CD8-positive, alpha-beta memory T cell (primary cell): Measurements from ENCODE around the gene OR2T10. TPM values are rescaled to one million over a fixed set of nuclear protein-coding genes. Genes with fewer than 3 reads are reported as not detected.
"Not testable (repeated sequence)": the region's sequence is repeated elsewhere in the genome, so short reads cannot be mapped to it uniquely, and the experiment has no call there.

ENCODE experiments used
- CTCF ChIA-PET: fragments of 350-600 bp; sonication (Branson Sonifier 250); formaldehyde crosslinking; loops from one replicate; lab custom pipeline; 2021; ENCODE audit warnings: antibody characterized with exemption; lab: Charles Lee
- POLR2A ChIA-PET: fragments of 350-600 bp; sonication (Branson Sonifier 250); formaldehyde crosslinking; loops from one replicate; lab custom pipeline; 2021; ENCODE audit warnings: antibody characterized with exemption; lab: Charles Lee
- DNase-seq, 5 donors: peaks; one replicate each; pipeline versions ENCODE4 v3.0.0 to v3.0.0-alpha.2; 2020 to 2022; ENCODE audit warnings: mixed read lengths in 1 of 5
- H3K27ac ChIP-seq: one replicate; pipeline ENCODE4 v1.7.0; 2013; ENCODE audit warnings: low read depth, mild to moderate bottlenecking, low read length, moderate library complexity
- H3K27me3 ChIP-seq: 2 replicates; pipeline ENCODE4 v1.7.0; 2013; ENCODE audit warnings: low read length, mild to moderate bottlenecking; ENCODE audit not compliant: insufficient read depth, poor library complexity, severe bottlenecking
- H3K36me3 ChIP-seq: 2 replicates; pipeline ENCODE4 v1.7.0; 2013; ENCODE audit warnings: mild to moderate bottlenecking, low read length, moderate library complexity; ENCODE audit not compliant: insufficient read depth
- H3K4me1 ChIP-seq: 2 replicates; pipeline ENCODE4 v1.7.0; 2013; ENCODE audit warnings: mild to moderate bottlenecking, low read length, moderate library complexity; ENCODE audit not compliant: insufficient read depth
- H3K4me3 ChIP-seq: 2 replicates; pipeline ENCODE4 v1.7.0; 2013; ENCODE audit warnings: mild to moderate bottlenecking, low read length
- H3K9me3 ChIP-seq: 2 replicates; pipeline ENCODE4 v1.7.0; 2013; ENCODE audit warnings: mild to moderate bottlenecking, low read length
- H3K27ac Mint-ChIP-seq, 8 donors: one replicate each; pipeline ENCODE4 v1.8.0; 2020 to 2021; ENCODE audit warnings: mixed read lengths in 8 of 8, mild to moderate bottlenecking in 6 of 8, inconsistent platforms in 3 of 8, moderate library complexity in 3 of 8
- H3K27me3 Mint-ChIP-seq, 2 donors: one replicate each; pipeline ENCODE4 v1.8.0; 2020 to 2021; ENCODE audit warnings: mixed read lengths in 2 of 2, mild to moderate bottlenecking in 1 of 2, moderate library complexity in 1 of 2
- H3K36me3 Mint-ChIP-seq, 3 donors: one replicate each; pipeline ENCODE4 v1.8.0; 2020 to 2021; ENCODE audit warnings: mixed read lengths in 3 of 3, inconsistent platforms in 1 of 3, mild to moderate bottlenecking in 1 of 3
- H3K4me1 Mint-ChIP-seq, 3 donors: one replicate each; pipeline ENCODE4 v1.8.0; 2020 to 2021; ENCODE audit warnings: mixed read lengths in 3 of 3, inconsistent platforms in 1 of 3, mild to moderate bottlenecking in 1 of 3
- H3K4me3 Mint-ChIP-seq, 7 donors: one replicate each; pipeline ENCODE4 v1.8.0; 2020 to 2021; ENCODE audit warnings: mixed read lengths in 7 of 7, mild to moderate bottlenecking in 6 of 7, moderate library complexity in 4 of 7, inconsistent platforms in 2 of 7
- H3K9me3 Mint-ChIP-seq, 5 donors: one replicate each; pipeline ENCODE4 v1.8.0; 2020 to 2022; ENCODE audit warnings: mixed read lengths in 5 of 5, mild to moderate bottlenecking in 3 of 5, moderate library complexity in 2 of 5, inconsistent platforms in 1 of 5
- polyA plus RNA-seq: library from polyadenylated mRNA; unstranded; fragments of 300-500 nt; fragmentation: Illumina TruSeq; gene quantifications from one replicate; pipeline ENCODE4 v1.2.3, GENCODE V29; 2021
- total RNA-seq, 2 experiments: library from RNA; stranded (reverse); gene quantifications; one replicate each; pipeline ENCODE4 v1.2.3, GENCODE V29; 2021

OR2T10 gene
- not detected for total RNA-seq
- not detected for polyA plus RNA-seq

- Mint-ChIP-seq H3K27ac (peak within 1 kb of the TSS in 1 of 8 donors; percentile 2), H3K27me3 (peaks cover 6 to 10% of the 10 kb centered on the region in 2 donors), H3K9me3 (no peaks in the 10 kb centered on the region), H3K36me3 (no peaks in the 10 kb centered on the region), H3K4me3 (no peak within 1 kb of the TSS), H3K4me1 (no peaks in the 10 kb centered on the region)
- Histone ChIP-seq H3K27ac (no peak within 1 kb of the TSS), H3K4me3 (no peak within 1 kb of the TSS), H3K9me3 (no peaks in the 10 kb centered on the region), H3K4me1 (no peaks in the 10 kb centered on the region), H3K36me3 (no peaks in the 10 kb centered on the region), H3K27me3 (no peaks in the 10 kb centered on the region)
- DNase-seq: no peak
- ChIA-PET CTCF (no interaction called here), POLR2A (no interaction called here)
Observed at GRCh38 chr1:248597589-248597988, at the start of gene OR2T10. OR2T10 (minus strand) TSS chr1:248597700; CDS start chr1:248593768, 3,932 bp downstream.

GRCh38 chr1:248645178-248645577 is 47.7 kb upstream of the OR2T10 start, which contains the start of gene OR2T35:
OR2T35 (minus strand) TSS chr1:248645278; CDS start chr1:248639258, 6,020 bp downstream.
- H3K9me3 ChIP-seq, H3K27ac ChIP-seq, H3K4me1 ChIP-seq, POLR2A ChIA-PET, H3K4me3 Mint-ChIP-seq, DNase-seq, H3K9me3 Mint-ChIP-seq, H3K4me3 ChIP-seq, H3K27me3 ChIP-seq, CTCF ChIA-PET, H3K27me3 Mint-ChIP-seq, H3K27ac Mint-ChIP-seq, H3K4me1 Mint-ChIP-seq, H3K36me3 Mint-ChIP-seq, H3K36me3 ChIP-seq: not testable (repeated sequence)

GRCh38 chr1:248642971-248643651 is 45.6 kb upstream of the OR2T10 start:
- H3K36me3 ChIP-seq, H3K4me1 Mint-ChIP-seq, H3K27me3 Mint-ChIP-seq, POLR2A ChIA-PET, H3K9me3 ChIP-seq, DNase-seq, H3K9me3 Mint-ChIP-seq, H3K27me3 ChIP-seq, CTCF ChIA-PET, H3K36me3 Mint-ChIP-seq, H3K4me1 ChIP-seq, H3K4me3 ChIP-seq, H3K27ac ChIP-seq, H3K27ac Mint-ChIP-seq, H3K4me3 Mint-ChIP-seq: not testable (repeated sequence)

GRCh38 chr1:248641583-248641982 is 44.1 kb upstream of the OR2T10 start:
- CTCF ChIA-PET, H3K27me3 ChIP-seq, H3K27me3 Mint-ChIP-seq, H3K4me3 ChIP-seq, H3K27ac ChIP-seq, H3K9me3 Mint-ChIP-seq, H3K36me3 ChIP-seq, H3K9me3 ChIP-seq, H3K36me3 Mint-ChIP-seq, H3K4me1 Mint-ChIP-seq, DNase-seq, H3K4me1 ChIP-seq, H3K27ac Mint-ChIP-seq, POLR2A ChIA-PET, H3K4me3 Mint-ChIP-seq: not testable (repeated sequence)

- H3K36me3 Mint-ChIP-seq, DNase-seq, H3K4me1 ChIP-seq, H3K27me3 Mint-ChIP-seq, H3K27ac Mint-ChIP-seq, H3K4me3 Mint-ChIP-seq, H3K27me3 ChIP-seq, H3K9me3 ChIP-seq, H3K4me3 ChIP-seq, H3K27ac ChIP-seq, H3K36me3 ChIP-seq, H3K9me3 Mint-ChIP-seq, CTCF ChIA-PET, POLR2A ChIA-PET, H3K4me1 Mint-ChIP-seq: not testable (repeated sequence)
Observed at GRCh38 chr1:248640906-248641305, 43.4 kb upstream of the OR2T10 start.

GRCh38 chr1:248639652-248640051 is 42.2 kb upstream of the OR2T10 start:
- H3K4me1 ChIP-seq, H3K4me3 ChIP-seq, H3K27me3 ChIP-seq, H3K4me1 Mint-ChIP-seq, H3K36me3 ChIP-seq, DNase-seq, H3K9me3 ChIP-seq, CTCF ChIA-PET, H3K9me3 Mint-ChIP-seq, H3K27ac Mint-ChIP-seq, H3K36me3 Mint-ChIP-seq, H3K27me3 Mint-ChIP-seq, POLR2A ChIA-PET, H3K27ac ChIP-seq, H3K4me3 Mint-ChIP-seq: not testable (repeated sequence)

- H3K36me3 ChIP-seq, H3K9me3 Mint-ChIP-seq, DNase-seq, H3K9me3 ChIP-seq, H3K27me3 Mint-ChIP-seq, CTCF ChIA-PET, H3K36me3 Mint-ChIP-seq, H3K4me3 Mint-ChIP-seq, H3K4me3 ChIP-seq, POLR2A ChIA-PET, H3K4me1 Mint-ChIP-seq, H3K27ac Mint-ChIP-seq, H3K27me3 ChIP-seq, H3K27ac ChIP-seq, H3K4me1 ChIP-seq: not testable (repeated sequence)
Observed at GRCh38 chr1:248636612-248637011, 39.1 kb upstream of the OR2T10 start.

- H3K4me1 Mint-ChIP-seq, H3K4me3 ChIP-seq, H3K27me3 ChIP-seq, H3K36me3 ChIP-seq, H3K36me3 Mint-ChIP-seq, H3K9me3 Mint-ChIP-seq, CTCF ChIA-PET, H3K4me3 Mint-ChIP-seq, H3K4me1 ChIP-seq, H3K27ac Mint-ChIP-seq, H3K27me3 Mint-ChIP-seq, H3K27ac ChIP-seq, H3K9me3 ChIP-seq, DNase-seq, POLR2A ChIA-PET: not testable (repeated sequence)
Observed at GRCh38 chr1:248634991-248635390, 37.5 kb upstream of the OR2T10 start, which contains the start of gene OR2T11. OR2T11 (minus strand) TSS chr1:248635091; CDS start chr1:248627128, 7,963 bp downstream.
